T-helper 2 cell treated with Interferon-gamma antibody and Interleukin-4, amounts not matched to agents 100 ng/mL and 5 ng/mL, for 36 hours (primary cell): ENCODE measurements around the gene PDPK1. TPM values are rescaled to one million over a fixed set of nuclear protein-coding genes. Genes with fewer than 3 reads are reported as not detected.
"Not testable (repeated sequence)": the region's sequence is repeated elsewhere in the genome, so short reads cannot be mapped to it uniquely, and the experiment has no call there.

ENCODE experiments used
- intact Hi-C: fragments of 100-400 bp; cut with micrococcal nuclease; formaldehyde crosslinking; loops from one replicate; pipeline ENCODE4 v1.15.1; 2023
- total RNA-seq: library from RNA; stranded (reverse); gene quantifications from 2 replicates; pipeline ENCODE4 v1.2.3, GENCODE V29; 2022

PDPK1 gene
- total RNA-seq, 1 donor from 2014 or later = 47.1 TPM

DNA sequence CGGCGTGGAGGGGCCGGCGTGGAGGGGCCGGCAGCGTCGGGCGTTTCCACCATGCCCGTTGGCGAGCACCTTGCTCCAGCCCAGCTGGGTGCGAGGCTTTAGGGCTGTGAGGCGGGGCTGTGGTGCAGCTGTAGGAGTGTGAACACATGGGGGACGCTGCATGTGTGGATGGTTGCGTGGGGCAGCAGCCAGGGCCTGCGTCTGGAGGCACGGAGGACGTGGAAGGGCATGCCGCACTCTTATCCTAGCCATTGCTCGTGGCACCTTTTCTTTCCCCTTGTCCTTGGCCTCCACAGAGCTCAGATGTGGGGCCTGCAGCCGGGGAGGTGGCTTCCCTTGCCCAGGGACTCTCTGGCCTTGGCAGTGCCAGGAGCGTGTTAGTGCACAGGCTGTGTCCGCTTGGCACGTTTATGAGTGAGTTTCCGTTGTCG lies 47.8 kb downstream of the PDPK1 start:
- intact Hi-C loops = no loop called here

DNA sequence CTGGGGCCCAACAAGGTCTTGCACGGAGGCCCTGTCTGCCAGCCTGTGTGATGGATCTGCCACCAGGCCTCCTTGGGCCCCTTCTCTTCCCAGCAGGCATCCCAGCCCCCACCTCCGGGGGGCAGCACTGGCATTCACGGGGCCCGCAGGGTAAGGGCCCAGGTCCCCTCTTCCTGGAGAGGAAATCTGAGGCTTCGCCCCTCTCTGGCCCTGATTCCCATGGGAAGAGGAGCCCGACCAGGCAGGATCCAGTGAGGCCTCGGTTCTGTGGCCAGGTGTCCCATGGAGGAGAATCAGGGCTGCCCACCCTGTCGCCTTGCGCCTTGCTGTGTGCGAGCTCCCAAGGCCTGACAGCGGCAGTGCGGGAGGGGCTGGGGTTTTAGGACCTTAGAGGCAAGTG lies 48.4 kb downstream of the PDPK1 start:
- intact Hi-C loops = no loop called here

DNA sequence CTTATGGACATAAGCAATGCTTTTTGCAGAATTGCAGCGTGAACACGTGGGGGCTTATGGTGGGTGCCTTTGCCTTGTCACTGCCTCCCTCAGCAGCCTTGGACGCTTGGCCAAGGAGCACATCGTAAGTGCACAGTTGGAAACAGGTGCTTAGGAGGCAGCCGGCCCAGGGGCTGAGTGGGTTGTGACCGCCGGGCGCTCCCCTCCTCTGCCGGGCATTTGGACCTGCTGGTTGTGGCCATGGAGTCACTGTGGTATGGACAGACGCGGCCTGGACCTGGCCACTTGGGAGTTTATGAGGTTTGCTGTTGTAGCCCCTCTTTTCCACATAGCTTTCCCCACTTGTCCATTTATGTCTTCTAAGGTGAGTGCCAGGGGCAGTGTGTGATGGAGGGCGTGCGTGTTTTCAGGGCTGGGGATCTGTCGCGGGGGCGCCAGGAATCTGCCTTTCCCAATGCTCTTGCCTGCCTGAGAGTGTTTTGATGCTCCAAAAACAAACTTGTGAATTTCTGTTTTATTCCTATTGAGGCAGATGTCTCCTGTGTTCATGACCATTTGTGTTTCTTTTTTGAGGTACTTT lies 49.2 kb downstream of the PDPK1 start:
- intact Hi-C loops = no loop called here

DNA sequence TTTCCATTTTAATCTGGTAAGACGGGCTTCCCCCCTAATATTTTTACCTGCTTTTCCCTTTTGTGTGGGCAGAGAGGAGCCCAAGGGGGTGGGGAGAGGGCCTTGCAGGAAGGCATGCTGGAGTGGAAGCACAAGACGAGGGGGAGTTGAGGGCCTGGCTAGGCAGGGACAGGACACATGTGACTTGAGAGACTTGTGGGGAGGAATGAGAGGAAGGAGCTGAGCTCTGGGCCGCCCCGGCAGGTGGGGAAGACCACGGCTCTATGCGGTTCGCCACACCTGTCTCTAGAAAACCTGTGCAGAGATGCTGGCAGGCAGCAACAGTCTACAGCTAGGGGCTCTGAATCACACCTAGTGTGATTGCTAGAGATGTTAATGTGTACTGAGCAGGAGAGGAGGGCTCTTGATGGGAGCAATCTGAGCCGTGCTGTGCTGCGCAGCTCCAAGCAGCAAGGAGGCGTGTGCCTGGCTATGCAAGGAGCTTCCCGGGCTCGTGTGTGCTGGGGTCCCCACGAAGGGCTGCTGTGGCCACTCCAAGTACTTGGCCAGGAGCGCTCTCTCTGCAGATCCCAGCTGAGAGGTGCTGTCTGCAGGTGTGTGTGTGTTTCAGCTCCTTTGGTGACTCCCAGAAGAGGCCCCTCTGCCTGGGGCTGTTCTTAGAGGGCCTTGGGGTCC lies 50.2 kb downstream of the PDPK1 start:
- intact Hi-C loops = no loop called here

DNA sequence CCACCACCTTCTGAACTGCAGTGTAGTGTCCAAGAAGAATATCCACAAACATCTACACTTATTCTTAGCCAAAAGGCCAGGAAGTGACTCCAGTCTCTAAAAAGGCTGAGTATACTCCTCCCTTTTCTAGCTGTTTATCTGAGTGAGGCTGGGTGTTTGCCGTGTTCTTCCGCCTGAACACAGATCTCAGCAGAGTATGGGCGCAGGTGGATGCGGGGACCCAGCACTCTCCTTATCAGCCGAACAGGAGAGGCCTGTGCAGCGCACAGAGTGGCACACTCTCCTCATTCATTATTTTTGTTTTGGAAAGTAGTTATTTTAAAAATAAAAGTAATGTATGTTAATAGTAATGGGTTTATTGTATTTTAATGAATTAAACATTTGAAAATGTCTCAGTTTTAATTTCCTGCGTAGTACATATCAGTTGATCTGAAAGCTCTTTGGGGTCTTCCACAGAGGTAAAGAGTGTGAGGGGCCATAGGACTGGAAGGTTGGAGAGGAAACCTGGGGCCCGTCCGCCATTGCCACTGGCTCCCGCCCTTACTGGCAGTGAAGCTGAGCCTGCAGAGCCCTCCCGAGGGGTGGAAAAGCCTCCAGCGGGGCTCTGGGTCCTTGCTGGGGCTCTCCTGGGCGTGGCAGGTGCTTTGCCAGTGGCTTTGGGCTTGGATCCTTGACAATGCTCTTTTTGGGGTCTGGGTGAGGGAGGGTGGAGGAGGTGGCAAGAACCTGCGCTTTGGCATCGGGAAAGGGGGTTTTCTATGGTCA lies 53.8 kb downstream of the PDPK1 start:
- intact Hi-C loops = no loop called here

DNA sequence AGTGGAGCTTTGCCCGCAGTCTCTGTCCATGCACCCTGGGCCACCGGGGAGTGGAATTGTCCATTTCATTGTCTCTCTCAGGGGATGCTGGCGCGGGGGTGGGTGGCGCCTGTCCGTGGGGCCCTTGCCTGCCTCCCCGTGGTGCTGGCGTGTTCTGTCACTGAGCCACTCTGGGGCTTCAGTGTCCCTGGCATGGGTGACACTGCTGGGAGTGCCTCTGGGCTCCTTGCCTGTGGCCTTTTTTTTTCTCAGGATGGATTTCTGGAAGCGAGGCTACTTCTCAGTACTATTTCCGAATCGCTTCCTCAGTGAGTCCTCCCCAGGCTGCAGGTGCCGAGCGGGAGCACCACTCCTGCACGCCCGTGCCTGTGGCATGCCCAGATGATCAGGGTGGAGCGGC lies 55.0 kb downstream of the PDPK1 start:
- intact Hi-C loops = no loop called here

DNA sequence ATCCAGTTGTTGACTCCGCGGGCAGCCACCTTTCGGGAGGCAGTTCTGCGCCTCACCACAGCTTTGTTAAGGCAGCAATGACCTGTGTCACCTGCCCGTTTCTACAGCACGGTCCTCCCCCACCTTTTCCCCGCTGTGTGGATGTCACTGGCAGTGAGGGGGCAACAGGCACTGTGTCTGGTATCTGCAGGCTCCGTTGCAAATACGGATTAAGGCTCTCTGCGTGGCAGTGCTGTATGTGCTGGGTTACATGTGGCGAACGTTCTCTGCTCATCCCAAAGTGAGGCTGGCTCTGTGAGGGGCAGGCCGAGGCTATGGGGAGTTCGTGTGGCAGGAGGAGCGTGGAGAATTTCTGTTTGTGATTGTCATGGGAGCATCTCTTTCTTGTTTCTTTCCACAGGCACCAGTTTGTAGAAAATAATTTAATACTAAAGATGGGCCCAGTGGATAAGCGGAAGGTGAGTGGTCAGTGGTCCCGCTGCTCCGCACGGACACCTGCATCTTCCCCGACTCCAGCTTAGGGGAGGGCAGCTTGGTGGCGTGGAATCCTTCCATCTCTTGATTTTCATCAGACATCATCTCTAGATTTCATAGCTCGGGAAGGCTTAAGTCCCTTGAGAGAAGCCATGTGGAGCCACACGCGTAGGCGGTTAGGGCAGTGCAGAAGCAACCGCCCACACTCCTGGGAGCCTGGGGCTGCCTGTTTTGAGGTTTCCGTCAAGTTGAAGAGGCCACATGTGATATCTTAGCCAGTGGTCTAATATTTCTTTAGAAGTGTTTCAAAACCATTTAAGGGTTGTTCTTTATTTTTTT lies 57.8 kb downstream of the PDPK1 start:
- intact Hi-C loops = no loop called here

DNA sequence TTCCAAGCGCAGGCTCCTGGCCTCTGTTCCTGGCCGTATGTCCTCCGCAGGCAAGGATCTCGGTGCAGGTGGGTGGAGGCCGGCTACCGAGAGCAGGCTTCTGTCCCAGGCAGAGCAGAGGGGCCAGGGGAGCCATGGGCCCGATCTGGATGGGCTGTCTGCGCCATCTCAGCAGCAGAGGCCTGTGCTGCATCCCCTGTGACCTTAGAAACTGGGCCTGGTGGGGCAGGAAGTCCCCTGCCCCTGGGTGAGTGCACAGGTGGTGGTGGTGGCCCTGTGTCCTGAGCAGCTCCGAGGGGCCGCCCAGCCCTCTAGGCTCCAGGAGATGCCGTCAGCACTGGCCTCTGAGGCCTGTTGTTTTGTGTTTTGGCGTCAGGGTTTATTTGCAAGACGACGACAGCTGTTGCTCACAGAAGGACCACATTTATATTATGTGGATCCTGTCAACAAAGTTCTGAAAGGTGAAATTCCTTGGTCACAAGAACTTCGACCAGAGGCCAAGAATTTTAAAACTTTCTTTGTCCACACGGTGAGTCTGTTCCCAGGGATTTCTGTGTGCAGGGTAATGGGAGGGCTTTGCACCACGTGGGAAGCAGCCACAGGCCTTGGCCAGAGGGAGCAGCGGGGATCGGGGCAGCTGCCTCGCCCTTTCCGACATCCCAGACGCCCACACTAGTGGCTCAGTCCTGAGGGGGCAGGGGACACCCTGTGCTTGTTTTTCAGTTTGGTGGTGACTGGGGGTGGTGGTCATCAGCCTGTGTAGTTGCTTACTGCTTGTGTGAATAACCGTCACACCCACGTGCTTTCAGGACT lies 59.1 kb downstream of the PDPK1 start:
- intact Hi-C loops = no loop called here

DNA sequence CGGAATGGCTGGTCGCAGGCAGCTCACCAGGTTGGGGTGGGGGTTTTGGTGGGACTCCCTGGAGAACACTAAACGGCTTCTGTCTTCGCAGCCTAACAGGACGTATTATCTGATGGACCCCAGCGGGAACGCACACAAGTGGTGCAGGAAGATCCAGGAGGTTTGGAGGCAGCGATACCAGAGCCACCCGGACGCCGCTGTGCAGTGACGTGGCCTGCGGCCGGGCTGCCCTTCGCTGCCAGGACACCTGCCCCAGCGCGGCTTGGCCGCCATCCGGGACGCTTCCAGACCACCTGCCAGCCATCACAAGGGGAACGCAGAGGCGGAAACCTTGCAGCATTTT lies 59.7 kb downstream of the PDPK1 start:
- intact Hi-C loops = no loop called here

DNA sequence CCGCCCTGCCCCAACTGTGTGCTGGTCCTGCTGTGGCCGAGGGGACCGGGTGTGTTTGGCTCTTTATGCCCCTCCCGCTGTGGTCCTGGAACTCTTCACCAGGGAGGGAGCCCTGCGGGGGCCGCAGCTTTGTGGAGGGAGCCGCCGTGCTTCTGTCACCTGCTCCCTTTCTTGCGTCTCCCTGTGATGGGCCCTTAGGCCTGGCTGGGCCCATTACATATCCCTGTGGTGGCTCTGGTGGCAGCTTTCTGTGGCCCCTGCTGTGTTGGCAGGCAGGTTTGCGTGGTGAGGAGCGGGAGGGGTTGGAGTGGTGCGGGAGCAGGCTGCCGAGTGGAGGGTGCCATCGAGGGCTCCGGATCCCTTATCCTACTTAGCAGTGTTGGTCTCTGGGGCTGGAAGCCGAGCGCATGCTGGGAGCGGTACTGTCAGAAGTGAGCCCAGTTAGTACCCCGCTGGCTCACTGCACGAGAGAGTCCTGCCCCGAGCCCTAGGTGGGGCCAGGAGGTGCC lies 60.4 kb downstream of the PDPK1 start:
- intact Hi-C loops = no loop called here

DNA sequence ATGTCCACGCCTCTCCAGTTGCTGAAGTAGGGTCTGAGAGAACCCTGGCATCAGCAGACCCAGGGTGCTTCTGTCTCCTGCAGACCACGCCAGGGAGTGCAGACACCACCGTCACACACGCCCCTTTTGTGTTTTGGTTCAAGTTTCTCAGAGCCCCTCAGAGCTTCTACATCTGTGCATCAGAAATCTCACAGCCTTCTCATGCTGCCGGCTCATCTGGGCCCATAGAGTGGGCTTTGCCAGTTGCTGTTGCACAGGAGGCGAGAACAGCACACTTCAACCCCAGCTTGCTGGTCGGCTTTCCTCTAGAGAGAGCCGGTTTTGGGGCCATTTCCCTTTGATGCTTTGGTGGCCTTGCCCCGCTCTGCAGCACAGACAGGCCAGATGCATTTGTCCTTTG lies 60.9 kb downstream of the PDPK1 start:
- intact Hi-C loops = no loop called here

DNA sequence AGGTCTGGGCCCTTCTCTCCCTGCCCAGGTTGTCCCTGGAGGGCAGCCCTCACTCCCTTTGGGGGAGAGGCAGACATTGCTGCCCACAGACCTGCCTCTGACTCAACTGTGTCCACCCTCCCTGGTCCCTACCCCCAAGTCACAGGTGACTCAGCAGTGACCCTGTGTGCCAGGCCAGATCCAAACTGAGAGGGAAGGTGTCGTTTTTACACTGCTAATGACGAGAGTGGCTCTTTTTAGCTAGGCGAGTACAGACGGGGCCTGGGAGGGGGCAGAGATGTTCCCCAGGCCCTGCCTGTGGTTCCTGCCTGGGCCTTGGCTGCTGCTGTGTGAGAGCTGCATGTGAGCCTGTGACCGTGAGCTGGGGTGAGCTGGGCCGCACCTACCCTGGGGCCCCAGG lies 61.3 kb downstream of the PDPK1 start:
- intact Hi-C loops = not testable (repeated sequence)

DNA sequence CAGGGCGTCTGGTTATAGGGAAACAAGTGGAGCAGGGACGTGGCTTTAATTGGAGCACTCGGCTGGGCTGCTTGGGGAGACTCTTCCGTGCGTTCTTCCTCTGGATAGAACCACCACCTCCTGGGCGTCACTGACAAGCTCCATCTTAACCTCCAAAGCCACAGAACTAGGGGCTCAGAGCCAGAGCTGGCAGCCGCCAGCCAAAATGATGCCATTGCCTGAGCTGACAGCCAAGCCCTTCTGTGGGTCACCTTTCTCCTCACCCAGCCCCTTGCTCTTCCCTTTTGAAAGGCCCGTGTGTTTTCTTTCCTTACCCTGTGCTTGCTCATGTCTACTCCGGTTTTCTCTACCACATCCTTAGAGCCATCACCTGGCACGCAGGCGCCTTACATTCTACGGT lies 62.0 kb downstream of the PDPK1 start:
- intact Hi-C loops = not testable (repeated sequence)

DNA sequence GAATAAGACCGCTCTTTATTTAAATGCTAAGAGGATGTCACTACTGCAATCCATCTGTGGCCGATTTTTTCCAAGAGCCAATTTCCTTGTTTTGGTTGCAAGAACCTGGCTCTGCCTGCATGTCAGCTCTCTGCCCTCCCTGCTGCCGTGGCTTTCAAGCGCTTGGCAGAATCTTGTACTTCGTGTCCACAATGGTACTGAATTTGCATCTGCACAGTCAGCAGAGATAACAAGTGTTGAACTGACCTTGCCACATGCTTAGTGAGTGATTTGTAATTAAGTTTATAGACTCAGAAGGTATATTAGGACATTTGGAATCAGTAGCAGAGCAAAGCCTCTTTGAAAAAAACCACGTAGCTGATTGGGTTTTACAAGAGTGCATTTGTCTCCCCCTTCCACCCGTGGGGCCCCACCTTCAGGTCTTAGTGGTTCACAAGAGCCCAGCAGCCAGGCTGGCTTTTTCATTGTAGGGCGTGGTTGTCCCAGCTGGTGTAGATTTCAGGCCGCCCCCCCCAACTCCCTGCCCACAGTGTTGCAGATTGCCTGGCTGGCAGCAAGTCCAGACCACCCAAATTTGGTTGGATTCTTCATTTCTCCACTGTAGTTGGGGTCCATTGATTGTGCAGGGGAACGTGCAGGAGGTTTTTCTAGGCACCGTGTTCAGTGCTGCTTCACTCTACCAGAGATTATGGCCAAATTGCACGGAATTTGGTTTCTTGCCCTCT lies 63.6 kb downstream of the PDPK1 start:
- intact Hi-C loops = not testable (repeated sequence)

DNA sequence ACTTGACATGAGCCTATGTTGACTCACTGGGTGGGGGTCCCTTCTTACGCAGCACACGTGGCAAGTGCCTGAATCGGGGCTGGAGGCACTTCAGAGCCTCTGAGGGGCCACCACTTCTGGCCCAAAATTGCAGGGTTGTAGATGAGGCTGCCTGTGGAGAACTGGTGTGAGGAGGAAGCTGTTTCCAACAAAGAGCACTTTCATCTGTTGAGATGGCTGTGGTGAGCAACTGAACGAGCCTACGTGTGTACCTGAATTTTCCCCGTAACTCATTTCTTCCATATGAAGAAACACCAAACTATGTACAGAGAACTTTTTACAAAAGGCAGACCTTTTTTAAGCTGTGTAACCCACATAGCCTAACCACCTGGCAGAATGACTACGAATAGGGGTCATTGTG lies 64.4 kb downstream of the PDPK1 start:
- intact Hi-C loops = not testable (repeated sequence)

DNA sequence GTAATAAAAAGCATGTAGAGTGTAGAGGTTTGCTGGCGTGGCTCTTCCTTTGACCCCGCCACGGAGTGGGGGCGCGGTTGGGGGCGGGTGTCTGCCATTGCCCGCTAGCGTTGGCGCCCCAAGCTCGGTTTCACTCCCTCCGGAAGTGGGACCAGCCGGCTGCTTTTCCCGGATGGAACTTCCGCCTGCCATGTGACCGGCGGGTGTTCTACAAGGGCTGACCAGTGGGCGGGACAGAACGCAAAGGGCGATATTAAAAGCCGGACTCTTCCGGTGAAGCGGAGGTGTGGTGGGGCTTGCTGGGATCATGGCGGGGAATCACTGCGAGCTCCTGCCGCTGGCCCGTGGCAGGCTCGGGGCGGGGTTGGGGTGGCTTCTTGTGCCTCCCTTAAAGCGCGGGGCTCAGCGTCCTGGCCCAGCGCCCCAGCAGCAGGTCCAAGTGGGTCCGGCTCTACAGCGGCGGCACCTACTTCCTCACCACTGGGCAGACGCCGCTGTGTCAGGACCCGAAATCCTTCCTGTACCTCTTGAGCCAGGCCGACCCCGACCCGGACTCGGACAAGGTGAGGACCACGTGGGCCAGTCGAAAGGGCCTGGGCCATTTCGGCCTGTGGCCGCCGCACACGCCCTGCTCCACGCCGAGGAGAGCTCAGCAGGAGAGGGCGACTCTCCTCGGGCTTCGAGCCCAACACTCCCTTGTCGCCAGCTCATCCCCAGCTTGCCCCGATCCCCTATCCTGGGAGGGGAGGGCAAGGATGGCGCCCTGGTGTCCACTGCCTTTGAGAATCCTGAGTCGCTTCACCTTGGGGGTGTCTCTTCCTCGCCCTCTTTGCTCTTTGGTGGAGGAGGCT lies 65.6 kb downstream of the PDPK1 start:
- intact Hi-C loops = no loop called here

DNA sequence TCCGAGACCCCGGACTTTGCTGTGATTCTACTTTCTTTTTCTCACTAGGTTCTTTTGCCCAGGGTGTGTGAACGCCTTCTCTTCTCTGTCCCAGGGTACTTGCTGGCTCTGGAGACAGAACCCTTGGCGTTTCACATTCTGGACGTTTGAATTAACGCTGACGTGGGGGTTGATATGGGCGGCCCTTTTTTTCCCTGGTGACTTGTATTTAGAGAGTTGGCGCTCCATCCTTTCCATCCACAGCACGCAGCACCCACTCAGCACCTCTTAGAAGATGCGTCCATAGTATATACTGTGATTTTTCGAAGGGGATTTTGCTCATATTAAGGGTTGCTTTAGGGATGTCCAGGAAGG lies 66.2 kb downstream of the PDPK1 start:
- intact Hi-C loops = not testable (repeated sequence)

DNA sequence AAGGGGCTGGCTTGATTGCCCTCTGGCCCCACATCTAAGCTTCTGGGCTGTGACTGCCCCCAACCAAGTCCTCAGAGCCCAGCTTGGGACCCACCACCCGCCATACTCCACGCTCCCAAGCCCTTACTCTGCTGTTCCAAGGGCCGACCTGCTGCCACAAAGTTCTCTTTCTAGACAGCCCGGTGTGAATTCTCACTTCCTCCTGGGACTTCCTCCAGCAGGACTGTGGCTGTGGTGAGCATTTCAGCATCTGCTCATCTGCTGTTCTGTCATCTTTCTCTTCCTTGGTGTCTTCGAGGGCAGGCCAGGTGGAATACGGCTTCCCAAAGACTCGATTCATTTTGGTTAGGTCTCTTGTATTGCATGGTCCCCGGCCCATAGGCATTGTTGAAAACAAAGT lies 69.0 kb downstream of the PDPK1 start:
- intact Hi-C loops = not testable (repeated sequence)

DNA sequence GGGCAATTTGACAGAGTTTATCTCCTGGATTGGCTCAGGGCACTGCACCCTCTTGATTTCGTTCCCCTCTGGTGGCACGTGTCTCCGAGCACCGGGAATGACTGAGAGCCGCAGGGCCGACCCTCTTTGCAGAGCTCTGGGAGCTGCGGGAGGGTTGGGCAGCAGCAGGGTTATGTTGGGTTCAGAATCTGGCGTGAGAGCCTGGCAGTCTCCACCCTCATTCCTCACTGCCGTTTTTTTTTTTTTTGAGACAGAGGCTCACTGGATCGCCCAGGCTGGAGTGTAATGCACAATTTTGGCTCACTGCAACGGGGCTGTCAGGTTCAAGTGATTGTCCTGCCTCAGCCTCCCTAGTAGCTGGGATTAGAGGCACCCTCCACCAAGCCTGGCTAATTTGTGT lies 71.5 kb downstream of the PDPK1 start:
- intact Hi-C loops = not testable (repeated sequence)
